CD4-positive, alpha-beta memory T cell (primary cell): Measurements from ENCODE around the gene GPANK1. TPM values are rescaled to one million over a fixed set of nuclear protein-coding genes. Genes with fewer than 3 reads are reported as not detected.

ENCODE experiments used
- CTCF ChIA-PET: fragments of 350-600 bp; sonication (Branson Sonifier 250); formaldehyde crosslinking; loops from one replicate; lab custom pipeline; 2021; ENCODE audit warnings: inconsistent platforms; ENCODE audit not compliant: partially characterized antibody; lab: Charles Lee
- POLR2A ChIA-PET: fragments of 350-600 bp; sonication (Branson Sonifier 250); formaldehyde crosslinking; loops from one replicate; lab custom pipeline; 2021; ENCODE audit not compliant: partially characterized antibody; lab: Charles Lee
- DNase-seq, 5 donors: peaks; one replicate each; pipeline versions ENCODE4 v3.0.0 to v3.0.0-alpha.2; 2020 to 2022; ENCODE audit warnings: mixed read lengths in 1 of 5
- H3K27ac ChIP-seq: one replicate; pipeline ENCODE4 v1.7.0; 2013; ENCODE audit warnings: low read depth, low read length
- H3K27me3 ChIP-seq: 2 replicates; pipeline ENCODE4 v1.7.0; 2013; ENCODE audit warnings: mild to moderate bottlenecking, low read length, moderate library complexity; ENCODE audit not compliant: insufficient read depth
- H3K36me3 ChIP-seq: 2 replicates; pipeline ENCODE4 v1.7.0; 2013; ENCODE audit warnings: mild to moderate bottlenecking, low read length, moderate library complexity; ENCODE audit not compliant: insufficient read depth
- H3K4me1 ChIP-seq: 2 replicates; pipeline ENCODE4 v1.7.0; 2013; ENCODE audit warnings: mild to moderate bottlenecking, low read length, moderate library complexity; ENCODE audit not compliant: insufficient read depth
- H3K4me3 ChIP-seq, 2 donors: one replicate each; pipeline ENCODE4 v1.7.0; 2013; ENCODE audit warnings: low read length in 2 of 2, mild to moderate bottlenecking in 1 of 2
- H3K9me3 ChIP-seq, 2 donors: one replicate each; pipeline ENCODE4 v1.7.0; 2013; ENCODE audit warnings: low read length in 2 of 2, control low read depth in 1 of 2; ENCODE audit not compliant: control insufficient read depth in 1 of 2
- H3K27ac Mint-ChIP-seq, 7 donors: one replicate each; pipeline ENCODE4 v1.8.0; 2020 to 2021; ENCODE audit warnings: mixed read lengths in 7 of 7, mild to moderate bottlenecking in 6 of 7, inconsistent platforms in 3 of 7, moderate library complexity in 3 of 7
- H3K27me3 Mint-ChIP-seq, 2 donors: one replicate each; pipeline ENCODE4 v1.8.0; 2020 to 2021; ENCODE audit warnings: mixed read lengths in 2 of 2
- H3K36me3 Mint-ChIP-seq, 2 donors: one replicate each; pipeline ENCODE4 v1.8.0; 2020 to 2021; ENCODE audit warnings: mixed read lengths in 2 of 2, inconsistent platforms in 1 of 2, mild to moderate bottlenecking in 1 of 2
- H3K4me1 Mint-ChIP-seq, 4 donors: one replicate each; pipeline ENCODE4 v1.8.0; 2020 to 2021; ENCODE audit warnings: mixed read lengths in 4 of 4, mild to moderate bottlenecking in 1 of 4
- H3K4me3 Mint-ChIP-seq, 8 donors: one replicate each; pipeline ENCODE4 v1.8.0; 2020 to 2021; ENCODE audit warnings: mixed read lengths in 8 of 8, mild to moderate bottlenecking in 7 of 8, moderate library complexity in 6 of 8, inconsistent platforms in 3 of 8
- H3K9me3 Mint-ChIP-seq, 8 donors: one replicate each; pipeline ENCODE4 v1.8.0; 2020 to 2021; ENCODE audit warnings: mixed read lengths in 8 of 8, mild to moderate bottlenecking in 5 of 8, inconsistent platforms in 3 of 8, moderate library complexity in 1 of 8
- intact Hi-C: fragments of 100-400 bp; cut with micrococcal nuclease; formaldehyde crosslinking; loops from one replicate; pipeline ENCODE4 v1.15.1; 2023
- polyA plus RNA-seq, 2 donors: library from polyadenylated mRNA; unstranded; fragments of 300-500 nt; fragmentation: Illumina TruSeq; gene quantifications; one replicate each; pipeline ENCODE4 v1.2.3, GENCODE V29; 2021
- total RNA-seq, 2 experiments: library from RNA; stranded (reverse); gene quantifications; one replicate each; pipeline ENCODE4 v1.2.3, GENCODE V29; 2021

The GPANK1 gene
- total and polyA plus RNA-seq, 4 experiments from 2014 or later: 16.7 to 25.5 (median 22.3) TPM

DNA sequence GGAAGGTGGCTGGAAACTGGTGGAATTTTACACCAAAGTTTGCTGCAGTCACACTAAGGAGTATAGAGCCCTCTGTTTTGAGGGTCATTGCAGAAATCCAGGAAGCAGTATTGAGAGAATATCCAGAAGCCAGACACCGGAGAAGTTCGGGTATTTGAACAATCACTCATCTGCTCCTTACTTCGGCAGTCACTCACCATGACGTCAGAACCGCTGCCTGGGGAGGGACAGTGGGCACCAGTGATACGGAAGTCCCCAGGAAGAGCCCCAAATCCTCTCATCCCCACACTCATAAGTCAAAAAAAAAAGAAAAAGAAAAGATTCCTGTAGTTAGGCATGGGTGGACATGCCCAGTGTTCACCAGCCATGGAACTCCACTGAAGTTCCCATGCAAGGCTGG lies 12.1 kb upstream of the GPANK1 start:
- no peaks in the 10 kb centered on the region for H3K27me3 ChIP-seq
- H3K27ac ChIP-seq: no peak overlapping the region
- H3K4me1 ChIP-seq: peaks cover 19% of the 10 kb centered on the region
- peaks cover 15% of the 10 kb centered on the region for H3K36me3 ChIP-seq
- no peak overlapping the region for H3K4me3 ChIP-seq
- peaks cover 11 to 27% (median 15%) of the 10 kb centered on the region in 4 donors for H3K4me1 Mint-ChIP-seq
- CTCF ChIA-PET: interaction anchor here (1.1 kb wide), 1 partner anchor 213 kb away, joined by 3 read pairs; no protein-coding TSS in a partner anchor
- DNase-seq: no peak
- H3K9me3 Mint-ChIP-seq: no peaks in the 10 kb centered on the region
- H3K9me3 ChIP-seq: no peaks in the 10 kb centered on the region
- POLR2A ChIA-PET: no interaction called here
- H3K27ac Mint-ChIP-seq: peak overlapping the region in 2 of 7 donors; percentile 72 to 89
- intact Hi-C loops: no loop called here
- H3K27me3 Mint-ChIP-seq: no peaks in the 10 kb centered on the region
- peaks cover 11 to 19% of the 10 kb centered on the region in 2 donors for H3K36me3 Mint-ChIP-seq
- H3K4me3 Mint-ChIP-seq: no peak overlapping the region

DNA sequence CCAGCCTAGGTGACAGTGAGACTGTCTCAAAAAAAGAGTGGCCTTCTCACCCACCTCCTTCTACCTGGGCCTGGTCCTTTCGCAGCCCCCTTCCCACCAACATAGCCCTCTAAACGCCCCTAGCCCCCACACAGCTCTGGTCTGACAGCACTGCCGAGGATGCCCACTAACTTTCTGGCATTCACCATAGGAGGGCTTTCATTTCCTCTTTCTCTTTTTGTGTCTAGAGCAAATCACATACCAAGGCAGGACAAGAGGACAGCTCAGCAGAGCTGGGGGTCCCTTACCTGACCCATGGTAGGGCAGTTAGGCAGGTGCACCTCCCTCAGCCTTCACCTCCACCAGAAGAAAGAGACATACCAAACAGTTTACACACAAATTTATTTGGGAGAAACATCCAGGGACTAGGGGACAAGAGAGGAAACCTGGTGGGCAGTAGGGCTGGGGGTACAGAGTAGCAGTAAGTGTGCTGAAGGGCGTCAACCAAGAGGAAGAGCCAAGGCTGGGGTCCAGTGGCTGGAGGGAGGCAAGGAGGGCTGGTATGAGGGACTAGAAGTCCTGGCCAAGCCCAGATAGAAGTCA lies 11.6 kb upstream of the GPANK1 start:
- ChIA-PET POLR2A (interaction anchor here (1.4 kb wide), 1 partner anchor 24 kb away, joined by 5 read pairs; the partner anchor contains the start of gene BAG6), CTCF (no interaction called here)
- Histone ChIP-seq H3K27me3 (no peaks in the 10 kb centered on the region), H3K36me3 (peaks cover 20% of the 10 kb centered on the region), H3K27ac (no peak overlapping the region), H3K4me3 (no peak overlapping the region), H3K4me1 (peaks cover 15% of the 10 kb centered on the region), H3K9me3 (no peaks in the 10 kb centered on the region)
- no peak for DNase-seq
- no peaks in the 10 kb centered on the region for H3K27me3 Mint-ChIP-seq
- intact Hi-C loops: no loop called here
- H3K36me3 Mint-ChIP-seq: peaks cover 11 to 24% of the 10 kb centered on the region in 2 donors
- no peaks in the 10 kb centered on the region for H3K9me3 Mint-ChIP-seq
- peaks cover 8 to 24% (median 12%) of the 10 kb centered on the region in 4 donors for H3K4me1 Mint-ChIP-seq
- no peak overlapping the region for H3K4me3 Mint-ChIP-seq
- H3K27ac Mint-ChIP-seq: peak overlapping the region in 3 of 7 donors; percentile 5 to 89 (median 72)

DNA sequence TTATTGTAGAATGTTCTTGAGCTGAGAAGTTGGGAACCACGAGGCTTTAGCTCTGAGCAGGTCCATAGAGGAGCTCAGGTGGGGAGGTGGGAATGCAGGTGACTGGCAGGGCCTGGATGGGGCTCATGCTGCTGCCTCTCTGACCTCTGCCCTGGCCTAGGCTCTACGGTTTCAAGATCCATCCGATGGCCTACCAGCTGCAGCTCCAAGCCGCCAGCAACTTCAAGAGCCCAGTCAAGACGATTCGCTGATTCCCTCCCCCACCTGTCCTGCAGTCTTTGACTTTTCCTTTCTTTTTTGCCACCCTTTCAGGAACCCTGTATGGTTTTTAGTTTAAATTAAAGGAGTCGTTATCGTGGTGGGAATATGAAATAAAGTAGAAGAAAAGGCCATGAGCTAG lies 4.9 kb upstream of the GPANK1 start, which contains the start of gene LY6G5B:
LY6G5B (plus strand) TSS at position 301 of the 400 bp plus-strand sequence. CDS start 975 bp downstream, outside the sequence.
- CTCF ChIA-PET: interaction anchor here (2.5 kb wide), 1 partner anchor 11 kb away, joined by 8 read pairs; the partner anchor contains the start of gene LY6G5C
- H3K27ac Mint-ChIP-seq: peak within 1 kb of the TSS; percentile 13 to 70 (median 57)
- H3K4me3 Mint-ChIP-seq: peak within 1 kb of the TSS in 1 of 8 donors; percentile 39

DNA sequence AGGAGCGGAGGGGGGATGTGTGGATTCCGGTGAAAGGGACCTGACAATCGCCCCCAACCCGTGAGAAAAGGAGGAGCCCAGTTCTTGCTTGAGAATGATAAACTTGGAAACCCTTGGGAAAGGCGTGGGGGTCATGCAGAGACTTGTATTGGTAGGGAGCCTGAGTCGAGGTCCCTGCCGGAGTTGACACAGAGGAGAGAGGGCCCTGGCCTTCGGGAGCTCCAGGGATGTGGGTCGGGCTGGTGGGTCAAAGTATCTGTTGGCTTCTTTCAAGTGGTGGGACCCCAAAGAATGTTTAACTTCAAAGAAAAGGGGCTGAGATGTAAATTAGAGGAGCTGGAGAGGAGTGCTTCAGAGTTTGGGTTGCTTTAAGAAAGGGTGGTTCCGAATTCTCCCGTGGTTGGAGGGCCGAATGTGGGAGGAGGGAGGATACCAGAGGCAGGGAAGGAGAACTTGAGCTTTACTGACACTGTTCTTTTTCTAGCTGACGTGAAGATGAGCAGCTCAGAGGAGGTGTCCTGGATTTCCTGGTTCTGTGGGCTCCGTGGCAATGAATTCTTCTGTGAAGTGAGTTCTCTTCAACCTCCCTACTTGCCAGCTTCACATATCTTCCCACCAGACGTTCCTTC lies 1.7 kb upstream of the GPANK1 start:
- H3K4me3 ChIP-seq: peak overlapping the region; percentile 94 to 96
- H3K36me3 ChIP-seq: peaks cover 55% of the 10 kb centered on the region
- no peak for DNase-seq
- peak overlapping the region; percentile 92 for H3K27ac ChIP-seq
- H3K4me1 ChIP-seq: peaks cover 52% of the 10 kb centered on the region
- ChIA-PET CTCF (interaction anchor here (1.0 to 4.6 kb wide), 3 partner anchors 13 to 164 kb away, joined by 3 to 28 read pairs (median 3); partner anchors contain the start of genes APOM, BAG6 and DDX39B), POLR2A (interaction anchor here (0.6 to 8.6 kb wide), 11 partner anchors 13 to 236 kb away, joined by 3 to 269 read pairs (median 4); partner anchors contain the start of genes ABHD16A, APOM, BAG6 and HSPA1B)
- Mint-ChIP-seq H3K27me3 (no peaks in the 10 kb centered on the region), H3K9me3 (no peaks in the 10 kb centered on the region), H3K36me3 (peaks cover 47 to 72% of the 10 kb centered on the region in 2 donors), H3K27ac (peak overlapping the region; percentile 94 to 100 (median 99)), H3K4me3 (peak overlapping the region; percentile 89 to 100 (median 96)), H3K4me1 (peaks cover 29 to 60% (median 45%) of the 10 kb centered on the region in 4 donors)
- intact Hi-C loops: loop anchor here (5.0 to 10.0 kb wide), 2 partner anchors 231 to 1538 kb away; partner anchors contain the start of genes EHMT2, HSD17B8, RING1 and RXRB
- no peaks in the 10 kb centered on the region for H3K27me3 ChIP-seq
- H3K9me3 ChIP-seq: no peaks in the 10 kb centered on the region

More for the DNA sequence above, 4.9 kb upstream of the GPANK1 start, which contains the start of gene LY6G5B:
- H3K36me3 ChIP-seq: peaks cover 66% of the 10 kb centered on the region
- H3K4me3 ChIP-seq: no peak within 1 kb of the TSS
- POLR2A ChIA-PET: interaction anchor here (3.3 kb wide), 1 partner anchor 18 kb away, joined by 16 read pairs; the partner anchor contains the start of gene BAG6
- H3K36me3 Mint-ChIP-seq: peaks cover 47 to 68% of the 10 kb centered on the region in 2 donors
- no peaks in the 10 kb centered on the region for H3K27me3 Mint-ChIP-seq
- no peak for DNase-seq
- no peaks in the 10 kb centered on the region for H3K9me3 ChIP-seq
- no peaks in the 10 kb centered on the region for H3K9me3 Mint-ChIP-seq
- peaks cover 14 to 32% (median 23%) of the 10 kb centered on the region in 4 donors for H3K4me1 Mint-ChIP-seq
- intact Hi-C loops: loop anchor here (5.0 to 10.0 kb wide), 2 partner anchors 228 to 1535 kb away; partner anchors contain the start of genes EHMT2, HSD17B8, RING1 and RXRB
- no peaks in the 10 kb centered on the region for H3K27me3 ChIP-seq
- H3K27ac ChIP-seq: no peak within 1 kb of the TSS
- H3K4me1 ChIP-seq: peaks cover 29% of the 10 kb centered on the region

DNA sequence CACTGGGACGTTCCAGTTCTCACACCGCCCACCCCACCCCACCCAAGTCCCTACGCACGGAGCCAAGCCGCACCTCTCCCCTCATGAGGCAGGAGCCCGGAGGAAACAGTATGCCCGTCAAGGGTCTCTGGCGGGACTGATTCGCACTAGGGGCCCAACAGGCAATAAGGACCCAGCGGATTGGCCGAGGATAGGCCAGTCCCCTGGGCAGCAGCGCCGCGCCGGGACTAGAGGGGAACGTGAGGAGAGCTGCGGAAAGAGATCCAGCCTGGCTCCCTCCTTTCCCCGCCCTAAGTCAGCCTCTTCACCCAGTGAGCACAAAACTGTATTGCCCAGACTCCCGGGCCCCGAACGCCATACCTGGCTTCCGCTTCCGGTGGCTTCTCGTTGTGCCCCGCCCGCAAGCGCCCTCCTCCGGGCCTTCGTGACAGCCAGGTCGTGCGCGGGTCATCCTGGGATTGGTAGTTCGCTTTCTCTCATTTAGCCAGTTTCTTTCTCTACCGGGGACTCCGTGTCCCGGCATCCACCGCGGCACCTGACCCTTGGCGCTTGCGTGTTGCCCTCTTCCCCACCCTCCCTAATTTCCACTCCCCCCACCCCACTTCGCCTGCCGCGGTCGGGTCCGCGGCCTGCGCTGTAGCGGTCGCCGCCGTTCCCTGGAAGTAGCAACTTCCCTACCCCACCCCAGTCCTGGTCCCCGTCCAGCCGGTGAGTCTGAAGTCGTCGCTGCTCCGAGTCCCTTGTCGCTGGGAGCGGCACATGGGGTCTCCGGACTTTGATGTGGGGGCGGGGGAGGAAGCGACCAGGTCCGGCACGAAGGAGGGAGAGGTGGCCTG lies 922 bp upstream of the GPANK1 start, which contains the start of gene CSNK2B:
CSNK2B (plus strand) TSS at position 580 of the 836 bp plus-strand sequence. CDS start 752 bp downstream, outside the sequence.
- peak; percentile 97 to 99 (median 98) for DNase-seq
- Histone ChIP-seq H3K9me3 (no peaks in the 10 kb centered on the region), H3K27ac (peak within 1 kb of the TSS; percentile 92), H3K4me3 (peak within 1 kb of the TSS; percentile 94 to 96), H3K4me1 (peaks cover 59% of the 10 kb centered on the region), H3K36me3 (peaks cover 47% of the 10 kb centered on the region), H3K27me3 (no peaks in the 10 kb centered on the region)
- Mint-ChIP-seq H3K4me1 (peaks cover 32 to 67% (median 49%) of the 10 kb centered on the region in 4 donors), H3K4me3 (peak within 1 kb of the TSS; percentile 89 to 100 (median 96)), H3K27ac (peak within 1 kb of the TSS; percentile 94 to 100 (median 99)), H3K27me3 (no peaks in the 10 kb centered on the region), H3K9me3 (no peaks in the 10 kb centered on the region), H3K36me3 (peaks cover 46 to 68% of the 10 kb centered on the region in 2 donors)
- POLR2A ChIA-PET: interaction anchor here (0.8 to 8.6 kb wide), 23 partner anchors 12 to 530 kb away, joined by 3 to 269 read pairs (median 5); partner anchors contain the start of genes ABHD16A, APOM, BAG6 and DDX39B
- CTCF ChIA-PET: interaction anchor here (0.7 to 4.6 kb wide), 5 partner anchors 12 to 164 kb away, joined by 3 to 28 read pairs (median 5); partner anchors contain the start of genes APOM, BAG6 and LY6G5C
- intact Hi-C loops: loop anchor here (1.0 to 10.0 kb wide), 13 partner anchors 13 to 1539 kb away; partner anchors contain the start of genes ABHD16A, AGPAT1, ATP6V1G2 and BAG6
